Stimulated activated CD4-positive, alpha-beta T cell treated with anti-CD3 and anti-CD28 coated beads, Interleukin-12 subunit alpha, Interleukin-12 subunit beta, amount 100 ng/mL, for 24 hours (primary cell): ENCODE data around the gene ISG20L2.
"Not testable (repeated sequence)": the region's sequence is repeated elsewhere in the genome, so short reads cannot be mapped to it uniquely, and the experiment has no call there.

Experiments used
- DNase-seq, 2 experiments: peaks; one replicate each; pipeline ENCODE4 v3.0.0-alpha.2; 2020; ENCODE audit warnings: low read depth in 2 of 2

ISG20L2 gene

DNA sequence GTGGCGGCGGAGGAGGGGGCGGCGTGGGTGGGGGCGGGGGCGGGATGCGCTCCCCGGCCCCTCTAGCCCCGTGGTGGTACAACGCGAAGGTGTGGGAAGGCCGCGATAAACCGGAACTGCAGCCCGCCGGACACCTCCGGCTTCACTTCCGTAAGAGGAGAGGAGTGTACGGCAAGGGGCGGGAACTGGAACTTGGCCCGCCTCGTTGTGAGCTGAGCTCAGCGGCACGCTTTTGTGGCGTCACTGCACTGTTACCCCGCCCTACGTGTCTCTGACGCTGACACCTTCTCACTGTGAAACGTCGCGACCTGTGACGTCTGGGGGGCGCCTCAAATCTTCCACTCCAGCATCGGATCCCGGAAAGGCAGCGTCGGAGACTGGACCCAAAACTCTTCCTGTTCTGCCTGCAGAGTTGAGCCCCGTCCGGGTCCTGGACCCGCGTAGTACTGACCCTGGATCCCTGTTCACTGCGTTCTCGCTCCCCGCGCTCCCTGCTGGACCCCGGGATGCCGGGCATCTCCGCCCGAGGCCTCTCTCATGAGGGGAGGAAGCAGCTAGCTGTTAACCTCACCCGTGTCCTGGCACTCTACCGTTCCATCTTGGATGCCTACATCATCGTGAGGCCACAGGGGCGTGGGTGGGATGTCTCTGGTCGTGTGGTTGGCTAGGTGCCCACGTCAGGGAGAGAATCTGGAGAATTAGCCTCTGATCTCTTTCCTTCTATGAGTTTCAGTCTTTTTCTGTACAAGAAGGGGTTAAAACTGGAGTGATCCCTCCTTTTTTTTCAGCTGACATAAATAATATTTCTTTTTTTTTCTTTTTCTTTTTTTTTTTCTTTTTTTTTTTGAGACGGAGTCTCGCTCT lies at the start of gene ISG20L2:
TSS of gene ISG20L2 (minus strand) at position 168 of the 864 bp plus-strand sequence. CDS start 1,114 bp downstream, outside the sequence.
- peak; percentile 87 to 94 for DNase-seq

- DNase-seq = no peak
These were observed 49.0 kb upstream of the ISG20L2 start for GRCh38 chr1:156777573-156777972.

- no peak for DNase-seq
These were observed 48.4 kb upstream of the ISG20L2 start for GRCh38 chr1:156776942-156777341.

- no peak for DNase-seq
These were observed 47.2 kb upstream of the ISG20L2 start for GRCh38 chr1:156775799-156776198.

- DNase-seq = no peak
These were observed 45.0 kb upstream of the ISG20L2 start for GRCh38 chr1:156773607-156774006.

DNA sequence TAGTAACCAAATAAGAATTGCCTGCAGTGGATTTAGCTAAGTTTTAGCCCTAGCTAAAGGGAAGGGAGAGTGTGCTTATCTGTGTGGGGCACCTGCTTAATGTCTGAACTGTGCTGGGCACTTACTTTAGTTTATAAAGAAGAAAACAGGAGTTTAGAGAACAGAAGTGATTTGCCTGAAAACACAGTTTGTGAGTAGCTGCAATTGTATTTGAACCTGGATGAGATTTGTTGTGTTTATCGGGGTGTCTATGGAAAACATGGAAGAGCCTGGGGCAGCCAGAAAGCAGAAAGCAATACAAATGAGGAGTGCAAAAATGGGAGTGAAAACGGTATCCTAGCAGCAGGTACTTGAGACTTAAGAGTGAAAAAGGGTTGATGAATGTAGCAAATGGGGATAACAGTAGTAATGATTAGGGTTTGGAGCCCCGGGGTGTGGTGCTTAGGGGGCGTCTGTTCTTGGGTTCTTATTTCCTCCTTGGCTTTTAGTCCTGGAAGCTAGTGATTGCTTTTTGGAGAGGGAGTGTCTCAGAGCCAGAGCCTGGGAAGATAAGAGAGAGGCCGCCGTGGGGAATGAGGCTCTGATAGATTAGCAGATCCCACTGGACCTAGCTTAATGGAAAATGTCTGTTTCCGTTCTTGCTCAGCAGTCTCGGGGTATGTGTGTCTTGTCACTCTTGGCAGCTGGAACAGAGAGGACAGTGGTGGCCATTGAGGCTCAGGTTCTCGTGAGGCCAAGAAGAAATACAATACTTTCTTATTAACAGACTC lies 44.3 kb upstream of the ISG20L2 start:
- DNase-seq = no peak

GRCh38 chr1:156772222-156772621 lies 43.7 kb upstream of the ISG20L2 start:
- DNase-seq = no peak

- DNase-seq = no peak
These were observed 40.2 kb upstream of the ISG20L2 start for GRCh38 chr1:156768610-156769295.

- peak in 1 of 2 experiments; percentile 15 for DNase-seq
These were observed 39.5 kb upstream of the ISG20L2 start for GRCh38 chr1:156767879-156768604.

DNA sequence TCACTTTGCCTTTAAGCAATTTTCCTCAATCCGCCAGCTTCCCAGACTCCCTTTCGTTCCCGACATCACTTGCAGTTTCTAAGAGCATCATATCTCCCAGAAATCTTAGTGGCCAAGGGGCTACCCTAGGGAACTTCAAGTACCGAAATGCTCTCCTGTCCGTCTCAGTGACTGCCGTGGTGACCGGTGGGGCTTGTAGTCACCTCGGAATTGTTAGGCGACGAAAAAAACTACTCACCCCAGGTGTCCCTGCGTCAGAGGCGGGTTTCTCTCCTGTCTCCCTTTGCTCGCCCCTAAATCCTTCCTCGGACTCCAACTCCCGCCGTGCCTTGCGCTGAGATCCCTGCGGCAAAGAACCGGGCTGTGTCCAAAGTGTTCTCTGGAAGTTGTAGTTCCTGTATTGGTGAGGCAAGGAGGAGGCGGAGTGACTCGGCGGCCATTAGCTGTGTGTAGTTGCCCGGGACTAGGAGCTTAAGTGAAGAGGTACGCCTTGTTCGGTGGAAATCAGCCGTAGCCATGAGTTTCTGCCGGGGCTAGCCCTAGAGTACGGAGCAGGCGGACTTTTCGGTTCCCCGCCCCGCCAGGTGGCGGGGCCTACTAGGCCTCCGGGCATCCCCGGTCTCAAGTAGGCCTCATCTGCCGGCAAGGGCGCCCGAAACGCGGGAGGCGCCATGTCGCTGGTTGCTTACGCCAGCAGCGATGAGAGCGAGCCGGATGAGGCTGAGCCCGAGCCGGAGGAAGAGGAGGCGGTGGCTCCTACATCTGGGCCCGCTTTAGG lies 38.7 kb upstream of the ISG20L2 start, which contains the start of gene PRCC:
TSS of gene PRCC (plus strand) at position 435 of the 778 bp plus-strand sequence. CDS start at position 672, 237 bp downstream.
- DNase-seq = peak; percentile 95

DNA sequence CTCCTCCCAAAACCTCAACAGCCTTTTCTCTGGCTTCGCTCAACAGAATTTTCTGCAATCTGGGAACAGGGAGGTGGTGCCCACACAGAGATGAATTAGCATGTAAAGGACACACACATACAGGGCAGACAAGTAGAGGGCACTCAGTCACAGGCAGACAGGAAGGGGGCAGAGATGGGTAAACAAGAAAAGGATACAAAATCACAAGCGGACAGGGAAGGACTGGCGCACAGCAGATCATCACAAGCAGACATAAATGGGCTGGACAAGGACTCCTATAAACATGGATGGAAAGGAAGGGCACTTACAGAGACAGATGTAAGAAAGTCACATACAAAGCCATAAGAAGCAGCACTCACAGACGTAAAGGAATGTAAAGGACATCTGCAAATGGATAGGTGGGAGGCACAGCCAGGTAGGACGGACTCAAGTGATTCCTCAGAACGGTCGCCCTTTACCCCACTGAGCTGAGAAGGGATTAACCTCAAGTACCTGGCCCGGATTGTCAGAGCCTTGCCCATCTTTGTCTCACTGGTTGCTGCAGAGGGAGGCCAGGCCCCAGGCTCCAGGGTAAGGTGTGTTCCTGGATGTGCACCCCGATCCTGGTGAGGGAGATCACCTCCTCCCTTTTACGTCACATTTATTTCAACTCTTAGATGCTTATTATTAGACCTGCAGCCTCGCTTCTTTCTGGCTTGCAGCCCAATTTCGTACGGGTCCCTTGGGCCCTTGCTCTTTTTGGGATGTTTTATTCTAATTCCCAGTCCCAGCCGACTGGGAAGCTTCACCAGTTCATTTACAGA lies 37.9 kb upstream of the ISG20L2 start:
- no peak for DNase-seq

GRCh38 chr1:156765666-156766065 lies 37.1 kb upstream of the ISG20L2 start:
- DNase-seq = no peak

DNA sequence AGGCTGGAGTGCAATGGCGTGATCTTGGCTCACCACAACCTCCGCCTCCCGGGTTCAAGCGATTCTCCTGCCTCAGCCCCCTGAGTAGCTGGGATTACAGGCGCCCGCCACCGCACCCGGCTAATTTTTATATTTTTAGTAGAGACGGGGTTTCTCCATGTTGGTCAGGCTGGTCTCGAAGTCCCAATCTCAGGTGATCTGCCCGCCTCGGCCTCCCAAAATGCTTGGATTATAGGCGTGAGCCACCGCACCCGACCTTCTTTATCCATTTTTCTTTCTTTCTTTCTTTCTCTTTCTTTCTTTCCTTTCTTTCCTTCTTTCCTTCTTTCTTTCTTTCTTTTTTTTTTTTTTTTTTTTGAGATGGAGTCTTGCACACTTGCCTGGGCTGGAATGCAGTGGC lies 36.6 kb upstream of the ISG20L2 start:
- DNase-seq = not testable (repeated sequence)

DNA sequence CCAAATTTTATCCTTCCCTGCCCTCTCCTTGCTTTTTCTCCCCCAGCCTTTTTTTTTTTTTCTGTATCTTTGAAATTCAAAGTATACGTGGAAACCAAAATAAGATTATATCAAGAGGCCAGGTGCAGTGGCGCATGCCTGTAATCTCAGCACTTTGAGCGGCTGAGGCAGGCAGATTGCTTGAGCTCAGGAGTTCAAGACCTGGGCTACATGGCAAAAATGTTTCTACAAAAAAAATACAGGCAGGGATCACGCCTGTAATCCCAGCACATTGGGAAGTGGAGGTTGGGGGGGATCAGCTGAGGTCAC lies 32.2 kb upstream of the ISG20L2 start:
- DNase-seq = no peak

DNA sequence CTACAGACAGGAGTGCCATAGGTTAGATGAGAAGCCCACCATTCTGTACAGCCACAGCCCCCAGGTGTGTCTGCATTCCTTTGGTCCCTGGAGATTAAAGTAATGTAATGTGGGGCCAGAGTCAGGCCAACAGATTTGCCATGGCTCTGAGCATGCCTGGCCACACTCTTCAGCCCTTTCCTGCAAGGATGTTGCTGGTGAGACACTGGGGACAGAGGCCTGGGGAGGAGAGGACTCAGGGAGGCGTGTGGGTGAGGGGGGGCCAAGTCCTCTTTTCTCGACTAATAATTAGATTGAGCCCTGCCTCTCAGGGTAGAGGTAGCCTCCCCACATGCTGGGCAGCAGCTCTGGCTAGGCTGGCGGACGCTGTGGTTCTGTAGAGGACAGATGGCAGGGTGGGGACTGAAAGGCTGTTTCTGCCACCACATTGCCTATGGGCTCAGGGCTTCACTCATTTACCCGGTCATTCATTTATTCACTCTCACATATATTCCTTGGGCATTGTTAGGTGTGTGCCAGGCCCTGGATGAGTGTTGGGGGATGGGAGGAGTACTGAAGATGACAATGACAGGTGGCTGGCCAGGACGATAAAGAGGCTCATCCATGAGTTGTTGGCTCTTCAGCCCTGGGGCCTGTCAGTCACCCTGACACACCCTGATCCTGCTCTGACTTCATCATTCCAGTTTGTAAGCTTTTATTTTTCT lies 31.7 kb upstream of the ISG20L2 start:
- no peak for DNase-seq

DNA sequence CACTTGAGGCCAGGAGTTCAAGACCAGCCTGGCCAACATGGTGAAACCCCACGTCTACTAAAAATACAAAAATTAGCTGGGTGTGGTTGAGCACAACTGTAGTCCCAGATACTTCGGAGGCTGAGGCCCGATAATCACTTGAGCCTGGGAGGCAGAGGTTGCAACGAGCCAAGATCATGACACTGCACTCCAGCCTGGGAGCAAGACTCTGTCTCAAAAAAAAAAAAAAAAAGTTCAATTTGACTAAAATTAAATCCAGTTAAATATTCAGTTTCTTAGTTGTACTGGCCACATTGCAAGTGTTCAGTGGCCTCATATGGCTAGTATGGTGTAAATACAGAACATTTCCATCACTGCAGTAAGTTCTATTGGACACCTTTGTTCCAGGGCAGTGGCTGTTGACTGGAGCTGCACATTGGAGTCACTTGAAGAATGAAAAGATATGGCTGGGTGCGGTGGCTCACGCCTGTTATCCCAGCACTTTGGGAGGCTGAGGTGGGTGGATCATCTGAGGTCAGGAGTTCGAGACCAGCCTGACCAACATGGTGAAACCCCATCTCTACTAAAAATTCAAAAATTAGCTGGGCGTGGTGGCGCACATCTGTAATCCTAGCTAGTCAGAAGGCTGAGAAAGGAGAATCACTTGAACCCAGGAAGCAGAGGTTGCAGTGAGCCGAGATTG lies 29.1 kb upstream of the ISG20L2 start:
- not testable (repeated sequence) for DNase-seq

DNA sequence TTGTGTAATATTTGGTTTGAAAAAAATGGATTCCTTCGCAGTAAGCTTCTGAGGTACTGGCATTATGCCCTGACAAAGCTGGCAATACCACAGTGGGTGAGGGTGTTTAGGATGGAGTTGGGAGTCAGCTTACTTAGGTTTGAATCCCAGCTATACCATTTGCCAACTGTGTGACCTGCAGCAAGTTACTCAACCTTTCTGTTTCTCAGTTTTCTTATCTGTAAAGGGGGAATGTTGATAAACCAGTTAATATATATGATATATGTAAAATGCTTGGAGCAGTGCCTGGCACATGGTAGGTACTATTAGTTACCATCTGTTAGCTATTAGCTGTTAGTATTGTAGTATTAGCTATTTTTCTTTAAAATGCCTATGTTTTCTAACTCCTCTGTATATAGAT lies 27.8 kb upstream of the ISG20L2 start:
- no peak for DNase-seq

GRCh38 chr1:156755527-156755950 lies 27.0 kb upstream of the ISG20L2 start:
- no peak for DNase-seq

DNA sequence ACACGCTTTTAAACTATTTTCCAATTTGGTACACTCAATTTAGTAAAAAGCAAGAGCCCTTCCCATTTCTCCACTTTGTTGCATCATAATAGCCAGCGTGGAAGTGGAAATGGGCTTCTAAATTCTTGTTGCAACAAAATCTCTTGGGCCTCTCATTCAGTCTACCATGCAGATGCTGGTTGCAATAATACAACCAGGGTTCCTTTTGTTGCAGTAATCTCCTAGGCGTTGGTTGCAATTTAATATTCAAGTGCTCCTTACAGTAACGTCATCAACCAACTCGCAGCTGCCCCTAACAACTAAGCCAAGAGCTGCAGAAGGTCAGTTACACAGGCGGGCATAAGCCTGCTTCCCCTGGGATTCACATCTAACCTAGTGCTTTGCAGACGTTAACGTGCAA lies 25.7 kb upstream of the ISG20L2 start:
- DNase-seq = no peak
